Skeletal muscle tissue (tissue), 4 donors: ENCODE measurements around the gene CYB5D1. TPM values are rescaled to one million over a fixed set of nuclear protein-coding genes. Genes with fewer than 3 reads are reported as not detected.

Experiments
- H3K27ac ChIP-seq: one replicate; pipeline ENCODE4 v1.7.0; 2013; ENCODE audit warnings: mild to moderate bottlenecking, low read depth, low read length, inconsistent platforms
- H3K27me3 ChIP-seq, 3 donors: one replicate each; pipeline ENCODE4 v1.7.0; 2013; ENCODE audit warnings: low read length in 3 of 3; ENCODE audit not compliant: control insufficient read depth in 3 of 3, insufficient read depth in 3 of 3
- H3K36me3 ChIP-seq, 3 donors: one replicate each; pipeline ENCODE4 v1.7.0; 2013; ENCODE audit warnings: low read length in 3 of 3; ENCODE audit not compliant: control insufficient read depth in 3 of 3, insufficient read depth in 3 of 3
- H3K4me1 ChIP-seq, 3 donors: one replicate each; pipeline ENCODE4 v1.7.0; 2013; ENCODE audit warnings: low read length in 3 of 3, mild to moderate bottlenecking in 3 of 3; ENCODE audit not compliant: control insufficient read depth in 3 of 3, insufficient read depth in 3 of 3
- H3K4me3 ChIP-seq, 3 donors: one replicate each; pipeline ENCODE4 v1.7.0; 2013; ENCODE audit warnings: low read length in 3 of 3
- H3K9ac ChIP-seq, 3 donors: one replicate each; pipeline ENCODE4 v1.7.0; 2013; ENCODE audit warnings: low read length in 3 of 3, mild to moderate bottlenecking in 3 of 3, moderate library complexity in 2 of 3, low read depth in 1 of 3
- H3K9me3 ChIP-seq, 3 donors: one replicate each; pipeline ENCODE4 v1.7.0; 2013; ENCODE audit warnings: low read length in 3 of 3; ENCODE audit not compliant: control insufficient read depth in 3 of 3
- total RNA-seq: library from RNA; depleted of rRNA; stranded (reverse); fragments of >200 nt; gene quantifications from one replicate; pipeline ENCODE4 v1.2.3, GENCODE V29; 2014
- donor health status: Osteomylitis.

The CYB5D1 gene
- total RNA-seq, 1 donor from 2014 or later, result 3.7 TPM

GRCh38 chr17:7875804-7876370 lies 18.1 kb downstream of the CYB5D1 start:
- H3K9me3 ChIP-seq, result no peaks in the 10 kb centered on the region
- H3K4me3 ChIP-seq, result no peak overlapping the region
- H3K9ac ChIP-seq, result no peak overlapping the region
- no peak overlapping the region for H3K27ac ChIP-seq
- H3K4me1 ChIP-seq, result no peaks in the 10 kb centered on the region
- H3K36me3 ChIP-seq, result peaks cover 0 to 4% (median 0%) of the 10 kb centered on the region in 3 donors
- peaks cover 0 to 9% (median 0%) of the 10 kb centered on the region in 3 donors for H3K27me3 ChIP-seq

DNA sequence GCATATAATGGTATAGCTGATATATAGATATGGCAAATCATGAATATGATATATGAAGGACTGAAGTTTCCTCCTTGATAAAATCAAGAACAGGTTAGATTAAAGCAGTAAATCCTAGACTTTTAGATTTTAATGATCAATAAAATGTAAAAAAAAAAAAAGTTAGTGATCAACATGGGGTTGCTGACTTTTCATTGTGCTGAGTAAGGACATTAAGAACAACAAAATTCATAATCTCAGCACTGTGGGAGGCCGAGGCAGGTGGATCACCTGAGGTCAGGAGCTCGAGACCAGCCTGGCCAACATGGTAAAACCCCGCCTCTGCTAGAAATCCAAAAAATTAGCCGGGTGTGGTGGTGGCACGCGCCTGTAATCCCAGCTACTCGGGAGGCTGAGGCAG lies 20.4 kb downstream of the CYB5D1 start:
- Histone ChIP-seq H3K27ac (no peak overlapping the region), H3K4me1 (no peaks in the 10 kb centered on the region), H3K9me3 (no peaks in the 10 kb centered on the region), H3K9ac (no peak overlapping the region), H3K27me3 (peaks cover 0 to 16% (median 11%) of the 10 kb centered on the region in 3 donors), H3K4me3 (no peak overlapping the region), H3K36me3 (peaks cover 0 to 3% (median 0%) of the 10 kb centered on the region in 3 donors)

- Histone ChIP-seq H3K4me3 (no peak overlapping the region), H3K27me3 (peaks cover 0 to 16% (median 11%) of the 10 kb centered on the region in 3 donors), H3K9ac (no peak overlapping the region), H3K27ac (no peak overlapping the region), H3K4me1 (no peaks in the 10 kb centered on the region), H3K9me3 (no peaks in the 10 kb centered on the region), H3K36me3 (peaks cover 0 to 3% (median 0%) of the 10 kb centered on the region in 3 donors)
Measured at GRCh38 chr17:7880076-7880868, 22.5 kb downstream of the CYB5D1 start.

- H3K36me3 ChIP-seq, result peaks cover 0 to 3% (median 0%) of the 10 kb centered on the region in 3 donors
- H3K4me3 ChIP-seq, result no peak overlapping the region
- H3K9ac ChIP-seq, result no peak overlapping the region
- H3K9me3 ChIP-seq, result no peaks in the 10 kb centered on the region
- no peak overlapping the region for H3K27ac ChIP-seq
- peaks cover 0 to 25% (median 22%) of the 10 kb centered on the region in 3 donors for H3K27me3 ChIP-seq
- peaks cover 10% of the 10 kb centered on the region in 3 donors for H3K4me1 ChIP-seq
Measured at GRCh38 chr17:7881276-7882054, 23.7 kb downstream of the CYB5D1 start.

DNA sequence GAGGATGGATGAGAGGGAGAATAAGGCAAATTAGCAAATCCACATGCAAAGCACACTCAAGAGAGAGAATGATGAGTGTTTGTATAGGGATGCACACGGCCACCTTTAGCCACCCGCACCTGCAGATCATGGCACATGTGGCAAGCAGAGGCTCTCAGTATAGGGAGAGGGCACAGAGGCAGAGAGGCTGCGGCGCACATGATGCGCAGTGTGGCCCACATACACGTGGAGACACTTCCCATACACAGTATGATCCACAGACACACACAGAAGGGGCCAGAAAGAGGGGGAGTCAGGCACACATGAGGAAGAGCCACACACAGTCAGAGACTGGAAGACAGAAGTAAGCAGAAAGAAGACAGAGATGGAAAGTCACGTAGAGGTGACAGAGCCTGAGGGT lies 24.3 kb downstream of the CYB5D1 start:
- Histone ChIP-seq H3K9ac (no peak overlapping the region), H3K9me3 (no peaks in the 10 kb centered on the region), H3K36me3 (peaks cover 0 to 3% (median 0%) of the 10 kb centered on the region in 3 donors), H3K27ac (no peak overlapping the region), H3K27me3 (peaks cover 0 to 28% (median 25%) of the 10 kb centered on the region in 3 donors), H3K4me1 (peaks cover 16% of the 10 kb centered on the region in 3 donors), H3K4me3 (no peak overlapping the region)

DNA sequence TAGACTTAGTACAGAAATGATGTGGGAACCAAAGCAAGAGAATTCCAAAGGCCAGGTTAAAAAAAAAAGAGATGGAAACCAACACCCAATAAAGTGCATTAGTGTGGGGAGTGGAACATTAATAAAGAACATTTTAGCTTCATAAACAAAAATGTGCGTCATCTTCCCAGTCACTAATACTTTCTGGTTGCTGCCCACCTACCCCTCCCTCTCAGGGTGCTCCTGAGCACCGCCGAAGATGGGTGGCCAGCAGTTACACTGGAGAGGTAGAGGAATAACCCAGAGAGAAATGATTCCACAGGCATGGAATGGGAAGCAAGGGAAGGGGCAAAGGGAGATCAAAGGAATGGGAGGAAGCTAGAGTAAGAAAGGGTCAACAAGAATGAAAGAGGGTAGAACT lies 24.8 kb downstream of the CYB5D1 start:
- Histone ChIP-seq H3K9me3 (no peaks in the 10 kb centered on the region), H3K4me3 (no peak overlapping the region), H3K4me1 (peaks cover 21 to 22% (median 21%) of the 10 kb centered on the region in 3 donors), H3K27ac (no peak overlapping the region), H3K9ac (no peak overlapping the region), H3K36me3 (peaks cover 0 to 3% (median 0%) of the 10 kb centered on the region in 3 donors), H3K27me3 (peaks cover 0 to 31% (median 25%) of the 10 kb centered on the region in 3 donors)

GRCh38 chr17:7883781-7884386 lies 26.1 kb downstream of the CYB5D1 start:
- Histone ChIP-seq H3K36me3 (peaks cover 0 to 3% (median 0%) of the 10 kb centered on the region in 3 donors), H3K9ac (no peak overlapping the region), H3K27ac (no peak overlapping the region), H3K4me3 (peak overlapping the region in 1 of 3 donors; percentile 14), H3K9me3 (no peaks in the 10 kb centered on the region), H3K27me3 (peaks cover 0 to 41% (median 25%) of the 10 kb centered on the region in 3 donors), H3K4me1 (peaks cover 33 to 35% (median 33%) of the 10 kb centered on the region in 3 donors)

DNA sequence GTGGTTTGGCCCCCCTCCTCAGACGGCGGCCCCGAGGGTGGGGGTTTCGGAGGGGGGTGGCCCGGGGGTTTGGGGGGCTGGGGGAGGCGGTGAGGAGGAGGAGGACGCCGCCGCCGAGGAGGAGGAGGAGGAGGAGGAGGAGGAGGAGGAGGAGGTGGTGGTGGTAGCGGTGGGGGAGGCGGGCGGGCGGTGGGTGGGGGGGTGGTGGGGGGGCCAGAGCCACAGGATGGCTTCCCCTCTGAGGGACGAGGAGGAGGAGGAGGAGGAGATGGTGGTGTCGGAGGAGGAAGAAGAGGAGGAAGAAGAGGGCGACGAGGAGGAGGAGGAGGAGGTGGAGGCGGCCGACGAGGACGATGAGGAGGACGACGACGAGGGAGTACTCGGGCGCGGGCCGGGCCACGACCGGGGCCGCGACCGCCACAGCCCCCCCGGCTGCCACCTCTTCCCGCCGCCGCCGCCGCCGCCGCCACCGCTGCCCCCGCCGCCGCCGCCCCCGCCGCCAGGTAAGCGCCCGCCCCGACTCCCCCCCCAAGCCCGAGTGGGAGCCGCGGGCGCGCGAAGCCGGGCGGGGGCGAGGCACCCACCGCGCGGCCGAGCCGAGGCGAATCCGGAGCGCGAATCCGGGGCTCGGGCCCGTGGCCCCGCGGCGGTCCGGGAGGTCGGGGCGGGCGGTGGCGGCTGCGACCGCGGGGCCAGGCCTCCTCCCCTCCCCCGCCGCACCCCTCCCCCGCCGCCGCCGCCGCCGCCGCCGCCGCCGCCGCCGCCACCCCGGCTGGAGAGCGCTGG lies 27.0 kb downstream of the CYB5D1 start:
- H3K9ac ChIP-seq, result no peak overlapping the region
- H3K27ac ChIP-seq, result no peak overlapping the region
- peaks cover 42 to 44% (median 42%) of the 10 kb centered on the region in 3 donors for H3K4me1 ChIP-seq

More for the DNA sequence above, 27.0 kb downstream of the CYB5D1 start:
- Histone ChIP-seq H3K4me3 (peak overlapping the region; percentile 46 to 72 (median 51)), H3K27me3 (peaks cover 0 to 41% (median 21%) of the 10 kb centered on the region in 3 donors), H3K36me3 (peaks cover 0 to 3% (median 0%) of the 10 kb centered on the region in 3 donors), H3K9me3 (no peaks in the 10 kb centered on the region)
